Measurements from ENCODE around the gene FAM156A. TPM values are rescaled to one million over a fixed set of nuclear protein-coding genes. Genes with fewer than 3 reads are reported as not detected.
"Not testable (repeated sequence)": the region's sequence is repeated elsewhere in the genome, so short reads cannot be mapped to it uniquely, and the experiment has no call there.

The FAM156A gene, protein sequence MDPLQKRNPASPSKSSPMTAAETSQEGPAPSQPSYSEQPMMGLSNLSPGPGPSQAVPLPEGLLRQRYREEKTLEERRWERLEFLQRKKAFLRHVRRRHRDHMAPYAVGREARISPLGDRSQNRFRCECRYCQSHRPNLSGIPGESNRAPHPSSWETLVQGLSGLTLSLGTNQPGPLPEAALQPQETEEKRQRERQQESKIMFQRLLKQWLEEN
- 7.5 TPM in 2 replicates for total RNA-seq (2012; rRNA removed)
- polyA plus RNA-seq (2012; rRNA removed) = 35.1 and 39.2 TPM in 2 replicates
- 26.6 and 29.1 TPM in 2 replicates for polyA plus RNA-seq (2012; cell fraction: cytosol; rRNA removed)
- 250 and 274 TPM in 2 replicates for polyA plus RNA-seq (2012; cell fraction: nucleus; rRNA removed; ENCODE audit: low replicate concordance)
- Bru-seq, nascent RNA = percentile 56 among the genes with signal in this experiment
- percentile 91 among the genes with signal in this experiment for BruChase-seq, experiment 1, labeled RNA remaining after a 6-hour chase
- percentile 84 among the genes with signal in this experiment for BruChase-seq, experiment 2, labeled RNA remaining after a 2-hour chase
- long read RNA-seq, transcript FAM156A-221 (3 exons, 3,757 nt) = major isoform, 9 of 34 reads
- long read RNA-seq, partial matches to known transcripts = 3 of 34 reads
- long read RNA-seq, other reads (novel, unspliced or antisense) = 13 of 34 reads

DNA sequence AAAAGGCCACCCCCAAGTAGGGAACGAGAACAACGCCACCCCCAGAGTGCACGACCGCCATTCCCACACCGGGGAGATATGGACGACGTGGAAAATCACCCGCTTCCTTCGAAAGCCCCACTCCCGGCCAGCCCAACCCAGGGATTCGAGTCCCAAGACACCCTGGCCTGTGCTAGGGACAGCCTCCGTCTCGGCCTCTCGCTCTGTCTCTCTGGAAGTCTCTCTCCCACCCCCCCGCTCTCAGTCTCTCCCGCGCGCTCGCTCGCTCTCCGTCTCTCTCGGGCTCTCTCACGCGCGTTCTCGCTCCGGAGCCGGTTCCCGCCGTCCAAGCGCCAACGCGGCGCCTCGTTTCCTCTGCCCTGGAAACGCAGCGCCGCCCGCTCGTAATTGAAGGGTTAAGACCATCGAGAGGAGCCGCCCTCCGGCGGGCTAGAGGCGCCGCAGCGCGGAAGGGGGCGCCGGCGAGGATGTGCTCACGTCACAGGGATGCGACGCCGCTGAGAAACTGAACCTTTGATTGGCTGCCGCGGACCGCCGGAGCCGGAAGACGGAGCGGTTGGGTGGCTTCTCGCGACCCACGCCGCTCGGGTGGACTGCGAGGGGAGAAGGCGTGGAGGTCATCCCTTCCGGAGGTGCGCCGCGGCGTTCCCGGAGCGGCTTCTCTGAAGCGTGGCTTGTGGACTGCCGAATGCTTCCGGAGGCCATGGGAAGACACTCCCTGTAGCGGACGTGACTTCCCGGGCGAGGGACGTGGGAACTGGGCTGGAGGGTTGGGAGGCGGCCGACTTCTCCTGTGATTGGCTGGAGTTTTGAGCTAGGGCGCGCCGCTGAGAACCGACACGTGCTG, at the start of gene FAM156A:
TSS of gene FAM156A (minus strand) at position 406 of the 847 bp plus-strand sequence. CDS start 9,930 bp downstream, outside the sequence.
- no CpG with 5 or more reads among the region's 91 CpGs for WGBS, 2 experiments (ENCODE audit: extremely low coverage in 2 of 2, insufficient read length in 1 of 2)
- H3K4ac ChIP-seq (ENCODE audit: low read depth, low read length); H2BK5ac ChIP-seq (ENCODE audit: low read depth, low read length, poor library complexity, severe bottlenecking); BruUV-seq (replicated peaks); H2AFZ ChIP-seq (replicated peaks; ENCODE audit: low read length, poor library complexity); intact Hi-C loops (cut with micrococcal nuclease); H4K91ac ChIP-seq (ENCODE audit: insufficient read depth, low read depth, low read length); dilution Hi-C loops (cut with HindIII; ENCODE audit: low sequenced_read_pairs, unreplicated experiment); H3K18ac ChIP-seq (ENCODE audit: low read depth, low read length); H4K5ac ChIP-seq (ENCODE audit: low read depth, low read length); H3K9ac ChIP-seq (ENCODE audit: low read depth, low read length); POLR2A ChIA-PET (ENCODE audit: unreplicated experiment); H4K8ac ChIP-seq (ENCODE audit: low read depth in 2 of 2, low read length in 2 of 2); DNase-seq; H2BK20ac ChIP-seq (ENCODE audit: low read depth, low read length); H3K27me3 ChIP-seq (ENCODE audit: control insufficient read depth, insufficient read depth, low read length); H2AK5ac ChIP-seq (ENCODE audit: low read depth, low read length); H3K23ac ChIP-seq (ENCODE audit: low read depth, low read length); H3K4me3 ChIP-seq (ENCODE audit: insufficient read depth, low read depth, low read length); H3K79me1 ChIP-seq (ENCODE audit: low read depth in 1 of 2, low read length in 2 of 2); H3K14ac ChIP-seq (replicated peaks; ENCODE audit: low read depth, low read length); H2BK120ac ChIP-seq (ENCODE audit: low read depth, low read length); H4K20me1 ChIP-seq (ENCODE audit: insufficient read depth, low read length); H2BK15ac ChIP-seq (ENCODE audit: low read depth, low read length); CTCF ChIA-PET; H3K9me1 ChIP-seq (ENCODE audit: insufficient read depth, low read length); H3K56ac ChIP-seq (ENCODE audit: extremely low read depth, insufficient read depth, low read length); H3K4me2 ChIP-seq (ENCODE audit: low read depth, low read length); H3K36me3 ChIP-seq (ENCODE audit: control insufficient read depth, insufficient read depth, low read length); H3K4me1 ChIP-seq (ENCODE audit: control insufficient read depth, insufficient read depth, low read length); H3K9me3 ChIP-seq (ENCODE audit: control insufficient read depth, insufficient read depth, low read length); H2AK9ac ChIP-seq (replicated peaks; ENCODE audit: low read depth, low read length, poor library complexity); H3K27ac ChIP-seq (ENCODE audit: insufficient read depth, low read length); in situ Hi-C loops (cut with MboI; ENCODE audit: low sequenced_read_pairs): not testable (repeated sequence)
- peak; percentile 88 for ATAC-seq (ENCODE audit: low read depth)

All from IMR-90 (cell line).